H1 (cell line): ENCODE data around the gene MXD1. TPM values are rescaled to one million over a fixed set of nuclear protein-coding genes. Genes with fewer than 3 reads are reported as not detected.

Experiments
- CTCF ChIA-PET: fragments of 300-600 bp; sonication (Branson Sonifier 250); formaldehyde crosslinking; loops from one replicate; lab custom pipeline; 2021; ENCODE audit not compliant: partially characterized antibody; lab: Charles Lee
- POLR2A ChIA-PET: fragments of 300-600 bp; sonication (Branson Sonifier 250); formaldehyde crosslinking; loops from one replicate; lab custom pipeline; 2021; ENCODE audit warnings: inconsistent platforms; ENCODE audit not compliant: partially characterized antibody; lab: Charles Lee
- DNase-seq, 2 experiments: peaks; one replicate each; pipeline versions ENCODE4 v3.0.0 to v3.0.0-alpha.2; 2010 to 2022; ENCODE audit warnings: low spot score in 2 of 2, low read depth in 1 of 2, mixed read lengths in 1 of 2
- FAIRE-seq: peaks from 2 replicates; lab custom pipeline; 2011; peaks lifted over from hg19 to GRCh38; lab: Jason Lieb, UNC
- H2AFZ ChIP-seq: 2 replicates; pipeline ENCODE4 v1.8.1; 2012; ENCODE audit warnings: low read length, inconsistent platforms
- H2AK5ac ChIP-seq: 2 replicates; pipeline ENCODE4 v1.6.1; 2013; ENCODE audit warnings: low read depth, low read length
- H2BK120ac ChIP-seq: replicated peaks from 2 replicates; pipeline ENCODE3; 2013; ENCODE audit warnings: low read depth, low read length, inconsistent platforms
- H2BK12ac ChIP-seq: 2 replicates; pipeline ENCODE4 v1.6.1; 2013; ENCODE audit warnings: low read depth, low read length
- H2BK15ac ChIP-seq: 2 replicates; pipeline ENCODE4 v1.6.1; 2013; ENCODE audit warnings: low read length
- H2BK20ac ChIP-seq: 2 replicates; pipeline ENCODE4 v1.6.1; 2013; ENCODE audit warnings: low read length
- H2BK5ac ChIP-seq: 2 replicates; pipeline ENCODE4 v1.6.1; 2013; ENCODE audit warnings: low read depth, low read length
- H3K14ac ChIP-seq: 2 replicates; pipeline ENCODE4 v1.6.1; 2013; ENCODE audit warnings: inconsistent platforms; ENCODE audit not compliant: insufficient read length
- H3K18ac ChIP-seq: 2 replicates; pipeline ENCODE4 v1.6.1; 2013; ENCODE audit warnings: low read length; ENCODE audit errors: extremely low read depth
- H3K23ac ChIP-seq: 2 replicates; pipeline ENCODE4 v1.6.1; 2013; ENCODE audit warnings: inconsistent platforms; ENCODE audit not compliant: insufficient read length
- H3K23me2 ChIP-seq: 2 replicates; pipeline ENCODE4 v1.6.1; 2013; ENCODE audit warnings: low read depth, low read length
- H3K27ac ChIP-seq: 2 replicates; pipeline ENCODE4 v1.6.1; 2011; ENCODE audit warnings: low read depth, low read length, inconsistent platforms
- H3K27me3 ChIP-seq, 4 experiments: replicated peaks in 1 of 4; 1 replicate in 1 of 4; 2 replicates in 3 of 4; pipeline versions ENCODE4 v1.6.1 to v1.8.1; 2011 to 2013; ENCODE audit warnings: low read length in 3 of 4, mild to moderate bottlenecking in 3 of 4, inconsistent platforms in 2 of 4, mixed read lengths in 2 of 4, moderate library complexity in 1 of 4; ENCODE audit not compliant: control insufficient read depth in 3 of 4, insufficient read depth in 3 of 4; ENCODE audit errors: extremely low read depth in 1 of 4
- H3K36me3 ChIP-seq, 4 experiments: 2 replicates each; pipeline versions ENCODE4 v1.6.1 to v1.8.1; 2011 to 2013; ENCODE audit warnings: mild to moderate bottlenecking in 4 of 4, low read length in 3 of 4, moderate library complexity in 2 of 4, control low read depth in 1 of 4, inconsistent platforms in 1 of 4; ENCODE audit not compliant: insufficient read depth in 4 of 4, control insufficient read depth in 2 of 4
- H3K4ac ChIP-seq: replicated peaks from 2 replicates; pipeline ENCODE3; 2013; ENCODE audit warnings: low read length, low read depth, mixed read lengths, inconsistent platforms; ENCODE audit not compliant: insufficient read length
- H3K4me1 ChIP-seq, 4 experiments: replicated peaks in 1 of 4; 1 replicate in 1 of 4; 2 replicates in 3 of 4; pipeline versions ENCODE4 v1.6.1 to v1.8.1; 2011 to 2013; ENCODE audit warnings: low read length in 3 of 4, inconsistent platforms in 2 of 4, mixed read lengths in 1 of 4; ENCODE audit not compliant: insufficient read depth in 4 of 4, control insufficient read depth in 3 of 4
- H3K4me2 ChIP-seq, 2 experiments: 2 replicates each; pipeline versions ENCODE4 v1.6.1 to v1.8.1; 2011 to 2013; ENCODE audit warnings: low read depth in 2 of 2, low read length in 2 of 2, control low read depth in 1 of 2, inconsistent platforms in 1 of 2, mild to moderate bottlenecking in 1 of 2; ENCODE audit not compliant: insufficient read depth in 1 of 2
- H3K4me3 ChIP-seq, 4 experiments: fragments of 200-600, 300-600 bp in 1 of 4; sonication (generic), shearing (Covaris generic), sonication (Bioruptor Twin) in 1 of 4; 2 replicates each; pipeline versions ENCODE4 v1.5.1 to v1.8.1; 2011 to 2016; ENCODE audit warnings: low read length in 4 of 4, low read depth in 3 of 4, control low read depth in 2 of 4, inconsistent platforms in 2 of 4, mild to moderate bottlenecking in 2 of 4, mixed read lengths in 1 of 4, moderate library complexity in 1 of 4; ENCODE audit not compliant: insufficient read depth in 2 of 4; ENCODE audit errors: extremely low read depth in 1 of 4
- H3K56ac ChIP-seq: replicated peaks from 2 replicates; pipeline ENCODE3; 2013; ENCODE audit warnings: low read depth, mild to moderate bottlenecking, mixed read lengths, low read length, inconsistent platforms; ENCODE audit not compliant: insufficient read length
- H3K79me1 ChIP-seq: 2 replicates; pipeline ENCODE4 v1.6.1; 2013; ENCODE audit warnings: low read depth, low read length, control low read depth
- H3K79me2 ChIP-seq, 2 experiments: 2 replicates each; pipeline versions ENCODE4 v1.6.1 to v1.8.1; 2012 to 2013; ENCODE audit warnings: low read length in 2 of 2, mild to moderate bottlenecking in 2 of 2, inconsistent platforms in 1 of 2; ENCODE audit not compliant: insufficient read depth in 2 of 2, control insufficient read depth in 1 of 2
- H3K9ac ChIP-seq, 4 experiments: replicated peaks in 1 of 4; 1 replicate in 1 of 4; 2 replicates in 3 of 4; pipeline versions ENCODE4 v1.6.1 to v1.8.1; 2011 to 2013; ENCODE audit warnings: low read depth in 3 of 4, low read length in 3 of 4, control low read depth in 2 of 4, mild to moderate bottlenecking in 2 of 4, moderate library complexity in 2 of 4, inconsistent platforms in 1 of 4; ENCODE audit errors: extremely low read depth in 1 of 4
- H3K9me3 ChIP-seq, 2 experiments: 2 replicates each; pipeline versions ENCODE4 v1.6.1 to v1.8.1; 2012 to 2013; ENCODE audit warnings: mild to moderate bottlenecking in 2 of 2, moderate library complexity in 2 of 2, control low read depth in 1 of 2, inconsistent platforms in 1 of 2, low read depth in 1 of 2, low read length in 1 of 2, mixed read lengths in 1 of 2; ENCODE audit not compliant: insufficient read depth in 2 of 2
- H4K20me1 ChIP-seq, 2 experiments: replicated peaks in 1 of 2; 2 replicates each; pipeline versions ENCODE3 to v1.8.1; 2011 to 2013; ENCODE audit warnings: inconsistent platforms in 2 of 2, low read length in 2 of 2, mild to moderate bottlenecking in 1 of 2; ENCODE audit not compliant: insufficient read depth in 2 of 2, control insufficient read depth in 1 of 2
- H4K5ac ChIP-seq: 2 replicates; pipeline ENCODE4 v1.6.1; 2013; ENCODE audit warnings: low read length, low read depth, mixed read lengths, inconsistent platforms; ENCODE audit not compliant: insufficient read length
- H4K8ac ChIP-seq: 2 replicates; pipeline ENCODE4 v1.8.0; 2013; ENCODE audit warnings: mild to moderate bottlenecking, moderate library complexity, low read length, inconsistent platforms; ENCODE audit not compliant: insufficient read depth; ENCODE audit errors: extremely low read depth
- H4K91ac ChIP-seq: replicated peaks from 2 replicates; pipeline ENCODE3; 2013; ENCODE audit warnings: low read length, mixed read lengths, inconsistent platforms; ENCODE audit not compliant: insufficient read length
- ASH2L ChIP-seq: fragments of 200-600, 300-600 bp; sonication (generic); IDR thresholded peaks from one replicate; pipeline ENCODE4 v1.7.1; 2017; ENCODE audit warnings: low read length
- CEBPB ChIP-seq: IDR thresholded peaks from 2 replicates; pipeline ENCODE4 v1.6.1; 2012; ENCODE audit warnings: low read depth, low read length
- EGR1 ChIP-seq: IDR thresholded peaks from 2 replicates; pipeline ENCODE4 v1.6.1; 2011; ENCODE audit warnings: low read depth, low read length, borderline replicate concordance
- GABPA ChIP-seq: IDR thresholded peaks from 2 replicates; pipeline ENCODE4 v1.6.1; 2011; ENCODE audit warnings: mild to moderate bottlenecking, low read length, moderate library complexity, borderline replicate concordance; ENCODE audit not compliant: insufficient read depth
- HDAC6 ChIP-seq: IDR thresholded peaks from one replicate; pipeline ENCODE4 v1.7.1; 2012; ENCODE audit warnings: low read depth, mild to moderate bottlenecking, inconsistent platforms, low read length, moderate library complexity
- JUND ChIP-seq: IDR thresholded peaks from 2 replicates; pipeline ENCODE4 v1.6.1; 2011; ENCODE audit warnings: mild to moderate bottlenecking, improper control_type of control experiment, low read length
- NANOG ChIP-seq: IDR thresholded peaks from 2 replicates; pipeline ENCODE4 v1.6.1; 2011; ENCODE audit warnings: low read length, low read depth, mild to moderate bottlenecking, inconsistent platforms; ENCODE audit not compliant: insufficient read depth, poor library complexity, severe bottlenecking
- POLR2AphosphoS5 ChIP-seq: IDR thresholded peaks from 2 replicates; pipeline ENCODE4 v1.6.1; 2011; ENCODE audit warnings: low read depth, low read length
- RNF2 ChIP-seq: fragments of 200-900, 300-1000 bp; sonication (generic); IDR thresholded peaks from 2 replicates; pipeline ENCODE4 v1.7.1; 2016; ENCODE audit warnings: borderline replicate concordance, low read depth, mild to moderate bottlenecking, antibody characterized with exemption, low read length; ENCODE audit not compliant: poor library complexity, severe bottlenecking; ENCODE audit errors: missing control alignments
- RXRA ChIP-seq: IDR thresholded peaks from 2 replicates; pipeline ENCODE4 v1.6.1; 2011; ENCODE audit warnings: low read depth, mild to moderate bottlenecking, low read length, moderate library complexity; ENCODE audit not compliant: insufficient read depth
- SIN3A ChIP-seq, 2 experiments: IDR thresholded peaks in 1 of 2; conservative IDR thresholded peaks in 1 of 2; 2 replicates each; pipeline ENCODE4 v1.6.1; 2011 to 2012; ENCODE audit warnings: low read length in 2 of 2, improper control_type of control experiment in 1 of 2, low read depth in 1 of 2, mild to moderate bottlenecking in 1 of 2
- SP4 ChIP-seq: IDR thresholded peaks from 2 replicates; pipeline ENCODE4 v1.6.1; 2012; ENCODE audit warnings: low read length, inconsistent platforms
- SRF ChIP-seq: IDR thresholded peaks from 2 replicates; pipeline ENCODE4 v1.6.1; 2011; ENCODE audit warnings: mild to moderate bottlenecking, low read depth, low read length, moderate library complexity
- TCF12 ChIP-seq: IDR thresholded peaks from 2 replicates; pipeline ENCODE4 v1.6.1; 2011; ENCODE audit warnings: low read depth, mild to moderate bottlenecking, low read length
- WGBS, 2 experiments: shearing (Covaris generic) in 1 of 2; methylation state at CpG; one replicate each; pipeline versions ENCODE4 v1.1.6 to v1.1.7; 2013 to 2015; ENCODE audit warnings: low lambda C conversion rate in 2 of 2, mixed read lengths in 2 of 2, inconsistent platforms in 1 of 2, low coverage in 1 of 2, missing lambda C conversion rate in 1 of 2; ENCODE audit not compliant: insufficient replicate concordance in 2 of 2, insufficient coverage in 1 of 2, insufficient read length in 1 of 2; ENCODE audit errors: extremely low coverage in 1 of 2, missing lambda C conversion rate in 1 of 2; 5-methylcytosine and 5-hydroxymethylcytosine counted together
- polyA plus RNA-seq, 7 experiments: library from polyadenylated mRNA; depleted of rRNA in 3 of 7; stranded (reverse) in 5 of 7; unstranded in 2 of 7; fragments of >200 nt in 5 of 7; fragments of 200-250 nt in 2 of 7; gene quantifications; 1 replicate in 5 of 7; 2 replicates in 1 of 7; 4 replicates in 1 of 7; pipeline versions ENCODE4 v1.2.1 to v1.2.3, GENCODE V29; 2011 to 2013; ENCODE audit warnings: missing spikeins in 2 of 7, mixed read lengths in 2 of 7
- total RNA-seq: library from RNA; stranded (reverse); fragmentation: NEBNext Ultra II Directional; extraction: Animal tissue kit (Norgen Biotek cat#: 25700); gene quantifications from 2 replicates; pipeline ENCODE4 v1.2.1, GENCODE V29; 2021

The MXD1 gene
- total and polyA plus RNA-seq, 2 of the 8 experiments (the other 6 are each of a cell fraction or from before 2014, with no cell fraction given), result 1.6 to 2.6 TPM

- Histone ChIP-seq H3K9ac (no peak overlapping the region), H4K20me1 (no peaks in the 10 kb centered on the region), H3K9me3 (no peaks in the 10 kb centered on the region), H3K79me1 (no peaks in the 10 kb centered on the region), H3K23ac (no peak overlapping the region), H3K4me3 (no peak overlapping the region), H2BK20ac (no peak overlapping the region), H3K79me2 (no peaks in the 10 kb centered on the region), H2BK15ac (no peak overlapping the region), H3K4me2 (no peak overlapping the region), H3K56ac (no peak overlapping the region), H4K91ac (no peak overlapping the region), H4K5ac (no peak overlapping the region), H3K36me3 (peaks cover 0 to 4% (median 0%) of the 10 kb centered on the region in 4 experiments; a peak in 2 of 8 replicates), H3K23me2 (no peaks in the 10 kb centered on the region), H2AK5ac (no peak overlapping the region), H3K27ac (no peak overlapping the region), H2BK120ac (no peak overlapping the region), H2BK12ac (no peak overlapping the region), H2BK5ac (no peak overlapping the region), H2AFZ (no peak overlapping the region), H4K8ac (no peak overlapping the region), H3K27me3 (no peaks in the 10 kb centered on the region), H3K14ac (no peak overlapping the region), H3K18ac (no peak overlapping the region), H3K4me1 (peaks cover 0 to 6% (median 3%) of the 10 kb centered on the region in 4 experiments; a peak in 3 of 7 replicates), H3K4ac (no peak overlapping the region)
- 88% methylated on average over 11 of the region's 11 CpGs; no CpG with 5 or more reads in 1 of the 2 experiments for WGBS, 2 experiments
- ChIA-PET POLR2A (interaction anchor here (0.8 to 2.0 kb wide), 6 partner anchors 15 to 148 kb away, joined by 3 to 6 read pairs (median 4); partner anchors contain the start of gene MXD1), CTCF (interaction anchor here (0.8 to 1.7 kb wide), 7 partner anchors 9 to 134 kb away, joined by 3 to 10 read pairs (median 3); partner anchors contain the start of gene MXD1)
- FAIRE-seq (no peak), DNase-seq (no peak)
- no peak for TF ChIP-seq SRF
- no peak for TF ChIP-seq GABPA
- no peak for TF ChIP-seq EGR1
- no peak for TF ChIP-seq SP4
- TF ChIP-seq SIN3A (conservative IDR thresholded peaks at IDR 0.05 in 1 of 2, IDR thresholded peaks at IDR 0.05 in 1 of 2; ENCODE audit: low read depth in 1 of 2, low read length in 2 of 2), result no peak
- no peak for TF ChIP-seq CEBPB
- no peak for TF ChIP-seq NANOG
- no peak for TF ChIP-seq POLR2AphosphoS5
- TF ChIP-seq JUND, result no peak
- TF ChIP-seq RXRA, result no peak
- no peak for TF ChIP-seq TCF12
- no peak for TF ChIP-seq ASH2L
- no peak for TF ChIP-seq HDAC6
- no peak for TF ChIP-seq RNF2
These were observed 22.0 kb downstream of the MXD1 start for GRCh38 chr2:69936906-69937305.
